GM19023 (cell line): ENCODE data around the gene DYNC1H1.

Experiments used
- ATAC-seq: cut with Tn5 transposase; IDR thresholded peaks from one replicate; pipeline ENCODE4 v1.9.1; 2021; ENCODE audit warnings: mild to moderate bottlenecking, moderate library complexity; ENCODE audit not compliant: unreplicated experiment

DYNC1H1 gene

DNA sequence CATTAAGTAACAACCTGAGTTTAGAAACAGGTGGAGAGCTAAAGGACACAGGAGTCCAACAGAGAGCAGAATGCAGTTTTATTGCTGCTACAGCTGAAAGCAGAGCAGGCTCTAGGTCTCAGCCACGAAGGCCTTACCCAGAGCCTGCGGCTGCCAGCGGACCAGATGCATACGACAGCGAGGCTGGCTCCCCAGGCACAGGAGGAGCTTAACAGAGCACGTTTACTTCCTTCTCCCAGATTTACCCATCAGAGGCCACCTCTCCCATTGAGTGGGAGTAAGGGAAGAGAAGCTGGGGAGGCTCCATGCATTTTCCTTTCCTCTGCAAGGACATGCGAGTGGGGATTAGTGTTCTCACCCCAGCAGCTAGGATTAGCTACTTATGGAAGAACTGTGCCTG lies 22.6 kb downstream of the DYNC1H1 start:
- no peak for ATAC-seq

GRCh38 chr14:101988377-101988776 lies 24.0 kb downstream of the DYNC1H1 start:
- no peak for ATAC-seq

GRCh38 chr14:101991352-101991751 lies 27.0 kb downstream of the DYNC1H1 start:
- ATAC-seq, result no peak

DNA sequence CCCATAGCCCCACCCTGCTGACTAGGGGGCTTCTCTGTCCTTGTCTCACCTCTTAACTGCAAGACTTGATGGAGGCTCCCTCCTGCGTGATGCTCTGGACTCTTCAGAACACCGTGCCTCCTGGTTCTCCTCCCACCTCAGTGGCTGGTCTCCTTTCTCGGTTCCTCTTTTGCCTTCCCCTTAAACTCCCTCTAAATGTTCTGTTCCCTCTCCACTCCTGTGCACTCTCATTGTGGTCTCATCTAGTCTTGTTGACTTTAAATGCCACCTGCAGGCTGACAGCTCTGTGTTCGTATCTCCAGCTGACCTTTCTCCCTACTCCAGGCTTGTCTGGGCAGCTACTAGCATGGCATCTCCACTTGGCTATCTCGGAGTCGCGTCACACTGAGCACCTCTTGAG lies 28.3 kb downstream of the DYNC1H1 start:
- peak; percentile 93 for ATAC-seq

DNA sequence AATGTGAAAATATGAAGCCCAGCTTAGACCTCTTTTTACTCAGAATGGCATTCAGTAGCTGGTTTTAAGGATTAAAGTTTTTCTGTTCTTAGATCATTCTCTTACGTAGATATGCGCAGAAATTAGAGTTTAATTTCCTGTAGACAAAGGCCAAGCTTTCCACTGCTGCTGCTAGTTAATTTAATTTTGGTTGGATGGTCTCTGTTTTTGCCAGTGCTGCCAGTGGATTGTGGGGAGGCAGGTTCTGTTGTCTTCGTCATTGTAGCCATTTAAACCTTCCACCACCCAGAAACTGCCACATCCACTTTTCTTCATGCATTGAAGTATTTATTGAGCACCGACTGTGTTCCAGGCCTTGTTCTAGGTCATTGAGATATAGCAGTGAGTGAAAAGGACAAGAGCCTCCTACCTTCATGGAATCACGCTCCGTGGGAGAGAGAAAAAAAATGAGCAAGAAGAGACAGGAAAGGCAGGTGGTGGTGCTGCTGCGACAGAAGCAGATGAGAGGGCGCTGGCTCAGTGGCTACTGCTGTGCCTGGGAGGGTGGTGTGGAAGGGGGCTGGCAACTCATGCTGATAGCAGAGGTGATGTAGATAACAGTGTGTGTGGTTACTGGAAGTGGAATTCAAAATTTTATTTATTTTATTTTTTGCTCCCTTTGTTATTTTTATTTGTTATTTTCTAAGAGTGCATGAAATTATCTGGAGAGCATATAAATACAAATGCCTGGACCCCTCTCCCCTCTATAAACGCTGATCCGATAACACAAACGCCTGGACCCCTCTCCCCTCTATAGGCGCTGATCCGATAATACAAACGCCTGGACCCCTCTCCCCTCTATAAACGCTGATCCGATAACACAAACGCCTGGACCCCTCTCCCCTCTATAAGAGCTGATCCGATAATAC lies 33.3 kb downstream of the DYNC1H1 start:
- no peak for ATAC-seq

- no peak for ATAC-seq
Observed at GRCh38 chr14:102000902-102001301, 36.5 kb downstream of the DYNC1H1 start.

- no peak for ATAC-seq
Observed at GRCh38 chr14:102005336-102005735, 41.0 kb downstream of the DYNC1H1 start.

DNA sequence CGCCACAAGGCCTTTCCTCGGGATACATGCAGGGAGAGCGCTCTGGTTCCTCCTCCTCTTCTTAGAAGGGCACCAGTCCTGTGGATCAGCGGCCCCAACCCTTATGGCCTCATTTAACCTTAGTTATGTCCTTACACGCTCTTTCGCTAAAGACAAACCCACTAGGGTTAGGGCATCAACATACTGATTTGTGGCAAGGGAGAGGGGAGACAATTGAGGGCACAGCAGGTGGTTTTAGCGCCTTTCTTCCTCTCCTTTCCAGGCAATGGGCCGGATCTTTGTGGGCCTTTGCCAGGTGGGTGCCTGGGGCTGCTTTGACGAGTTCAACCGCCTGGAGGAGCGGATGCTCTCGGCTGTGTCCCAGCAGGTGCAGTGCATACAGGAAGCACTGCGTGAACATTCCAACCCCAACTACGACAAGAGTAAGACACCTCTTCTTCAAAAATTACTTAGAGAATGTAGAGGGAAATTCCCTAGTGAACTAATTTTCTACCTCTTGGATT lies 43.6 kb downstream of the DYNC1H1 start:
- ATAC-seq, result no peak

DNA sequence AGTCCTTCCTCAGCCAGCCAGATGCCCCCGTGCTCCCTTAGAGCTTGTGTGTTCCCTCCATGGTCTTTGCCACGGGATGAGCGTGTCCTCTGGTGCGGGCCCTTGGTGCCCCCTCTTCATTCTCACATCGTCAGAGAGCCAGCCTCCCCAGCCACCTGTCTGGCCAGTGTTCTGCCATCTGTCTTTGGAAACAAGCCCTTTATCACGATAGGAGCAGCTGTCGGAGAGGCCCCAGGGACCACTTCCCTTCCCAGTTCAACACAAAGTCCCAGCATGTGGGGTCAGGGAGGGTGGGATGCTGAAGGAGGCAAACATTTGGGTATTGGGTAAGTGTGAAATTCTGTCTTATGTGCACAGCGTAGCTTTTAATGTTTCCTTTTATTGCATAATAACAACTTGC lies 44.5 kb downstream of the DYNC1H1 start:
- no peak for ATAC-seq

DNA sequence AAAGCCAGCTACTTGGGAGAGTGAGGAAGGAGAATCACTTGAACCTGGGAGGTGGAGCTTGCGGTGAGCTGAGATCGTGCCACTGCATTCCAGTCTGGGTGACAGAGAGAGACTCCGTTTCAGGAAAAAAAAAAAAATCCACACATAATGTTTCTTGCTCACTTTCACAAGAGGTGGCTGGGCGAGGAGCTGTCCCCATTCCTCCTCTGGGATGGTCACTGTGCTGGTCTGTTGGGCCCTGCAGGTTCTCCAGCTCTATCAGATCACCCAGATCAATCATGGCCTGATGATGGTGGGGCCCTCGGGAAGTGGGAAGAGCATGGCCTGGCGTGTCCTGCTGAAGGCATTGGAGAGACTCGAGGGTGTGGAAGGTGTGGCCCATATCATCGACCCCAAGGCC lies 47.3 kb downstream of the DYNC1H1 start:
- ATAC-seq, result no peak

GRCh38 chr14:102012336-102012735 lies 48.0 kb downstream of the DYNC1H1 start:
- no peak for ATAC-seq

GRCh38 chr14:102013669-102014200 lies 49.4 kb downstream of the DYNC1H1 start:
- no peak for ATAC-seq

GRCh38 chr14:102015045-102015685 lies 50.8 kb downstream of the DYNC1H1 start:
- ATAC-seq, result no peak

DNA sequence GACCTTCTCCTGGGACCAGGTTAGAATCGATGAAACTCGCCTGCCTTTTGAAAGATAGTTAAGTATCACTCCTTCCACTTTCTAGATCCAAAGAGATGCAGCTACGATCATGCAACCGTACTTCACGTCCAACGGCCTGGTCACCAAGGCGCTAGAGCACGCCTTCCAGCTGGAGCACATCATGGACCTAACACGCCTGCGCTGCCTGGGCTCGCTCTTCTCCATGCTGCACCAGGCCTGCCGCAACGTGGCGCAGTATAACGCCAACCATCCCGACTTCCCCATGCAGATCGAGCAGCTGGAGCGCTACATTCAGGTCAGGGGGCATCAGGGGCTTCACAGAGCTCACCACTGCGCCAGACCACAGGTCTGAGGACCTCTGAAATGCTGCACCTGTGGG lies 51.4 kb downstream of the DYNC1H1 start:
- ATAC-seq, result no peak

GRCh38 chr14:102016420-102017090 lies 52.2 kb downstream of the DYNC1H1 start:
- ATAC-seq, result no peak

GRCh38 chr14:102018251-102018650 lies 53.9 kb downstream of the DYNC1H1 start:
- no peak for ATAC-seq

- ATAC-seq, result no peak
Observed at GRCh38 chr14:102019006-102019540, 54.7 kb downstream of the DYNC1H1 start.

- ATAC-seq, result no peak
Observed at GRCh38 chr14:102020058-102020971, 55.9 kb downstream of the DYNC1H1 start.

- no peak for ATAC-seq
Observed at GRCh38 chr14:102026934-102027333, 62.6 kb downstream of the DYNC1H1 start.

DNA sequence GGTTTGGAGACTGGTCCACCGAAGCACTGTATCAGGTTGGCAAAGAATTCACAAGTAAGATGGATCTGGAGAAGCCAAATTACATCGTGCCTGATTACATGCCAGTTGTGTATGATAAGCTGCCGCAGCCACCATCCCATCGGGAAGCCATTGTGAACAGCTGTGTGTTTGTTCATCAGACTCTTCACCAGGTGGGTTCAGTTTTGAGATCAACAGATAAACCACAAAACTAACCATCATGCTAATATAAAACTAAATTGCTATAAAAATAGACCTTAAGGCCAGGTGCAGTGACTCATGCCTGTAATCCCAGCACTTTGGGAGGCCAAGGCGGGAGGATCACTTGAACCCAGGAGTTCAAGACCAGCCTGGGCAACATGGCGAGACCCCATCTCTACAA lies 63.6 kb downstream of the DYNC1H1 start:
- ATAC-seq, result no peak
